ENCODE data around the gene PCSK6. TPM values are rescaled to one million over a fixed set of nuclear protein-coding genes. Genes with fewer than 3 reads are reported as not detected.

Gene PCSK6
- total RNA-seq, 2 donors from 2014 or later = 5.1 to 8.8 TPM

DNA sequence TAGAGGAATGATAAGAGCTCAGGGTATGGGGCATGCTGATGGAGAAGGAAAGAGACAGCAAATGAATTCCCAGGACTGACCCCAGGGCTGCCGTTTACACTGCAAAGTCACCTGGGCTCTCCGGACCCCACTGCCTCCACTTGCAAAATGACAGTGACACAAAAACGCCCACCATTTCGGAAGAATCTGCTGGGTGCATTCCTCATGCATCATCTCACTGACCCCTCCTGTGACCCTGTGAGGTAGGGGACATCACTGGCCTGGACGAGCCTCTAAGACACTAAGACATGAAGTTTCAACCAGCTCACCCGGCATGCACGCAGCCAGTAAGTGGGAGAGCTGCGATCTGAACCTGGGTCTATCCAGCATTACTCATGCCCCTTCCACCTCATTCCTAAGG lies 60.3 kb downstream of the PCSK6 start:
- Histone ChIP-seq H3K9me3 (no peaks in the 10 kb centered on the region), H3K27ac (no peak overlapping the region), H3K4me3 (no peak overlapping the region), H3K4me1 (ENCODE audit: control insufficient read depth in 1 of 2, low read depth in 2 of 2) (no peaks in the 10 kb centered on the region), H3K27me3 (replicated peaks; ENCODE audit: insufficient read depth) (no peaks in the 10 kb centered on the region), H3K36me3 (no peaks in the 10 kb centered on the region)
- DNase-seq (ENCODE audit: low spot score) = no peak
- no peak for TF ChIP-seq CTCF (IDR thresholded peaks at IDR 0.05)
- ATAC-seq (ENCODE audit: insufficient number of reproducible peaks, low FRiP score, low read depth) = no peak

DNA sequence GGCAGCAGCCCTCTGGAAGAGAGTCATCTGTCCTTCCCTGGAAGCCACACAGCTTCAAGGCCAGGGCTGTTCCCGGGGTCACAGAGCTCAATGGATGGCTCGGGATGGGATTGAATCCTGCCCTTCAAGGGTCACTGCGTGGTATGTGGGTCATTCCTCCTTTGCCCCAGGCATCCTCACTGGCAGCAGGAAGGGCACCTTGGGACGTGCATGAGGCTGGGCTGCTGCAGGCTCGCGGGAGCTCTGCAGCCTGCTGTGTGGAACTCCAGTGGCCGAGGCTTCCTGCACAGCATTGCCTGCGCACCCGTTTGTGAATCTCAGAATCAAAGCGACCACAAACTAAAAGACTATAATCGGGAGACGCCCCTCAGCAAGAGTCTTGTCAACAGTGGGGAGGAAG lies 60.7 kb downstream of the PCSK6 start:
- ATAC-seq (ENCODE audit: insufficient number of reproducible peaks, low FRiP score, low read depth) = no peak
- no peaks in the 10 kb centered on the region for H3K4me1 ChIP-seq (ENCODE audit: control insufficient read depth in 1 of 2, low read depth in 2 of 2)
- no peak overlapping the region for H3K27ac ChIP-seq
- no peak overlapping the region for H3K4me3 ChIP-seq
- no peaks in the 10 kb centered on the region for H3K9me3 ChIP-seq
- no peak for DNase-seq (ENCODE audit: low spot score)
- TF ChIP-seq CTCF (IDR thresholded peaks at IDR 0.05) = no peak
- H3K27me3 ChIP-seq (replicated peaks; ENCODE audit: insufficient read depth) = no peaks in the 10 kb centered on the region
- H3K36me3 ChIP-seq = no peaks in the 10 kb centered on the region

DNA sequence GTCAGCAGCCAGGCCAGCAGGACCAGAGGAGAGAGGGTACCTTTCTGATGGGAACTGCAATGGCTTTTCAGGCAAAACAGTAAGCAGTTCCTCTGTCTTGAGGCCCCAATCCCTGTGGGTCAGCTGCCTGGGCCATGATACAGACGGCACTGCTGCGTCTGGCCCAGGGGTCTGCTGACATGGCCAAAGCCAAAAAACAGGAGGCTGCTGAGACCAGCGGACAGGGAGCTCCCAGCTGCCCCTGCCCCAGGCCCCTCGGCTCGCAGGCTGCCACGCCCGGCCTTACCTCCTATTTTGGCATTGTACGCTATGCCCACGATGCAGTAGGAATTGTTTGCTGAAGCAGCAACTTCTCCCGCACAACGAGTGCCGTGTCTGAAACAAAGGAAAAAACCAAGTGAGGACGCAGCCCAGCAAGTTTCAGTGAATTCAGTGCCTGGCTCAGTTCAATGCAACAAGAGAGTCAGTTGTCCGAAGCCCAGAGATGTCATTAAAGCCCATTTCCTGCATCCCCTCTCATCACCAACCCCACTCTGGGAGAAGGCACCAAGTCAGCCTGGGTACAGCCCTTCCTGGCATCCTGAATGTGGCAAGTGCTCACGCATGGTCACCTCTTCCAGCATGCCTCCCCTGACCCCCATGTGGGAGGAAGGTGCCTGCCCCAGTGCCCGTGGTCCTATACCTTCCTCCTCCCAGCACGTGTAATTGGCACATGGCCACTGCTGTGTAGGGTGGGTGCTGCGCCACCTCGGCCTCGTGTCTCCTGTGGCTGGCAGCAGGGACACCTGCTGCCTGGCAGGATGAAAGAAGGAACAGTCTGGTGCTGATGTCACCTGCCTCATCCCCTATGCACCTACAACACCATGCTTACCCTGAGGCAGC lies 61.7 kb downstream of the PCSK6 start:
- TF ChIP-seq CTCF (IDR thresholded peaks at IDR 0.05) = no peak
- no peak overlapping the region for H3K27ac ChIP-seq
- no peaks in the 10 kb centered on the region for H3K4me1 ChIP-seq (ENCODE audit: control insufficient read depth in 1 of 2, low read depth in 2 of 2)
- no peaks in the 10 kb centered on the region for H3K36me3 ChIP-seq
- no peak overlapping the region for H3K4me3 ChIP-seq
- ATAC-seq (ENCODE audit: insufficient number of reproducible peaks, low FRiP score, low read depth) (no peak), DNase-seq (ENCODE audit: low spot score) (no peak)
- H3K27me3 ChIP-seq (replicated peaks; ENCODE audit: insufficient read depth) = no peaks in the 10 kb centered on the region
- H3K9me3 ChIP-seq = no peaks in the 10 kb centered on the region

GRCh38 chr15:101426761-101427333 lies 62.7 kb downstream of the PCSK6 start:
- no peak overlapping the region for H3K4me3 ChIP-seq
- ATAC-seq (ENCODE audit: insufficient number of reproducible peaks, low FRiP score, low read depth) = no peak

More at GRCh38 chr15:101426761-101427333, 62.7 kb downstream of the PCSK6 start:
- H3K9me3 ChIP-seq = no peaks in the 10 kb centered on the region
- TF ChIP-seq CTCF (IDR thresholded peaks at IDR 0.05) = no peak
- H3K36me3 ChIP-seq = no peaks in the 10 kb centered on the region
- no peaks in the 10 kb centered on the region for H3K27me3 ChIP-seq (replicated peaks; ENCODE audit: insufficient read depth)
- no peaks in the 10 kb centered on the region for H3K4me1 ChIP-seq (ENCODE audit: control insufficient read depth in 1 of 2, low read depth in 2 of 2)
- no peak overlapping the region for H3K27ac ChIP-seq
- no peak for DNase-seq (ENCODE audit: low spot score)
